GM21526 (cell line): ENCODE measurements around the gene DTNBP1.
"Not testable (repeated sequence)": the region's sequence is repeated elsewhere in the genome, so short reads cannot be mapped to it uniquely, and the experiment has no call there.

ENCODE experiments used
- ATAC-seq: cut with Tn5 transposase; IDR thresholded peaks from one replicate; pipeline ENCODE4 v1.9.1; 2021; ENCODE audit warnings: moderate library complexity; ENCODE audit not compliant: unreplicated experiment, low FRiP score

Gene DTNBP1

GRCh38 chr6:15562977-15563376 is 99.9 kb downstream of the DTNBP1 start:
- no peak for ATAC-seq

GRCh38 chr6:15561447-15562199 is 101.2 kb downstream of the DTNBP1 start:
- no peak for ATAC-seq

- no peak for ATAC-seq
Measured at GRCh38 chr6:15560713-15561112, 102.1 kb downstream of the DTNBP1 start.

GRCh38 chr6:15557174-15557573 is 105.7 kb downstream of the DTNBP1 start:
- no peak for ATAC-seq

- ATAC-seq = no peak
Measured at GRCh38 chr6:15556711-15557110, 106.1 kb downstream of the DTNBP1 start.

- ATAC-seq = no peak
Measured at GRCh38 chr6:15555101-15556038, 107.5 kb downstream of the DTNBP1 start.

GRCh38 chr6:15554728-15555100 is 108.1 kb downstream of the DTNBP1 start:
- ATAC-seq = no peak

- no peak for ATAC-seq
Measured at GRCh38 chr6:15553736-15554294, 109.0 kb downstream of the DTNBP1 start.

GRCh38 chr6:15553031-15553430 is 109.8 kb downstream of the DTNBP1 start:
- no peak for ATAC-seq

- ATAC-seq = no peak
Measured at GRCh38 chr6:15551798-15552197, 111.0 kb downstream of the DTNBP1 start.

- ATAC-seq = no peak
Measured at GRCh38 chr6:15551262-15551661, 111.6 kb downstream of the DTNBP1 start.

GRCh38 chr6:15550546-15551123 is 112.2 kb downstream of the DTNBP1 start:
- ATAC-seq = no peak

- ATAC-seq = no peak
Measured at GRCh38 chr6:15549371-15549770, 113.5 kb downstream of the DTNBP1 start.

GRCh38 chr6:15547400-15547799 is 115.4 kb downstream of the DTNBP1 start:
- ATAC-seq = no peak

- ATAC-seq = no peak
Measured at GRCh38 chr6:15546591-15546990, 116.2 kb downstream of the DTNBP1 start.

GRCh38 chr6:15544321-15544900 is 118.4 kb downstream of the DTNBP1 start:
- ATAC-seq = no peak

GRCh38 chr6:15543332-15543917 is 119.4 kb downstream of the DTNBP1 start:
- not testable (repeated sequence) for ATAC-seq

- ATAC-seq = no peak
Measured at GRCh38 chr6:15539722-15540270, 123.0 kb downstream of the DTNBP1 start.

GRCh38 chr6:15538766-15539495 is 123.9 kb downstream of the DTNBP1 start:
- ATAC-seq = no peak
